Hepatocyte (in vitro differentiated cells): ENCODE results near the gene HS6ST1.

Experiments used
- CTCF ChIP-seq: fragments of 200-600 bp; sonication (generic); IDR thresholded peaks from 2 replicates; pipeline ENCODE4 v1.5.1; 2016; ENCODE audit warnings: antibody characterized with exemption, mild to moderate bottlenecking; ENCODE audit not compliant: poor library complexity
- EZH2 ChIP-seq: fragments of 200-600 bp; sonication (generic); IDR thresholded peaks from 2 replicates; pipeline ENCODE4 v1.6.1; 2016; ENCODE audit warnings: antibody characterized with exemption, mild to moderate bottlenecking, borderline replicate concordance
- EZH2phosphoT487 ChIP-seq: fragments of 200-600 bp; sonication (generic); IDR thresholded peaks from one replicate; pipeline ENCODE4 v1.6.1; 2018; ENCODE audit warnings: antibody characterized with exemption, mild to moderate bottlenecking, low read depth, moderate library complexity; ENCODE audit not compliant: unreplicated experiment, severe bottlenecking

- TF ChIP-seq CTCF (no peak), EZH2 (no peak), EZH2phosphoT487 (no peak)
Observed at GRCh38 chr2:128301501-128301966, 17.1 kb downstream of the HS6ST1 start.
